Neutrophil (primary cell): ENCODE results near the gene ARMC5.

Source experiments
- H3K27ac ChIP-seq: fragments of 200-600 bp; sonication (generic); 2 replicates; pipeline ENCODE4 v1.5.1; 2016; ENCODE audit warnings: mild to moderate bottlenecking, moderate library complexity
- H3K27me3 ChIP-seq: fragments of 200-600 bp; sonication (generic); 2 replicates; pipeline ENCODE4 v1.6.0; 2016; ENCODE audit warnings: mild to moderate bottlenecking
- H3K36me3 ChIP-seq: fragments of 200-600 bp; sonication (generic); 2 replicates; pipeline ENCODE4 v1.5.1; 2017
- H3K4me1 ChIP-seq, 2 experiments: fragments of 200-600 bp in 1 of 2; sonication (generic) in 1 of 2; 1 replicate in 1 of 2; 2 replicates in 1 of 2; pipeline versions ENCODE4 v1.5.1 to v1.6.1; 2013 to 2016; ENCODE audit warnings: low read depth in 1 of 2, low read length in 1 of 2, mild to moderate bottlenecking in 1 of 2, moderate library complexity in 1 of 2; ENCODE audit not compliant: control insufficient read depth in 1 of 2, insufficient read depth in 1 of 2
- H3K4me3 ChIP-seq, 2 experiments: fragments of 200-600 bp in 1 of 2; sonication (generic) in 1 of 2; 1 replicate in 1 of 2; 2 replicates in 1 of 2; pipeline ENCODE4 v1.5.1; 2013 to 2016; ENCODE audit warnings: low read depth in 1 of 2, low read length in 1 of 2, mild to moderate bottlenecking in 1 of 2, moderate library complexity in 1 of 2
- H3K9me3 ChIP-seq: fragments of 200-600 bp; sonication (generic); 2 replicates; pipeline ENCODE4 v1.5.1; 2016
- TF ChIP-seq, protein P1 (sequence below): fragments of 200-600 bp; sonication (generic); IDR thresholded peaks from 2 replicates; pipeline ENCODE4 v1.5.1; 2016; ENCODE audit warnings: antibody characterized with exemption

ARMC5 gene

DNA sequence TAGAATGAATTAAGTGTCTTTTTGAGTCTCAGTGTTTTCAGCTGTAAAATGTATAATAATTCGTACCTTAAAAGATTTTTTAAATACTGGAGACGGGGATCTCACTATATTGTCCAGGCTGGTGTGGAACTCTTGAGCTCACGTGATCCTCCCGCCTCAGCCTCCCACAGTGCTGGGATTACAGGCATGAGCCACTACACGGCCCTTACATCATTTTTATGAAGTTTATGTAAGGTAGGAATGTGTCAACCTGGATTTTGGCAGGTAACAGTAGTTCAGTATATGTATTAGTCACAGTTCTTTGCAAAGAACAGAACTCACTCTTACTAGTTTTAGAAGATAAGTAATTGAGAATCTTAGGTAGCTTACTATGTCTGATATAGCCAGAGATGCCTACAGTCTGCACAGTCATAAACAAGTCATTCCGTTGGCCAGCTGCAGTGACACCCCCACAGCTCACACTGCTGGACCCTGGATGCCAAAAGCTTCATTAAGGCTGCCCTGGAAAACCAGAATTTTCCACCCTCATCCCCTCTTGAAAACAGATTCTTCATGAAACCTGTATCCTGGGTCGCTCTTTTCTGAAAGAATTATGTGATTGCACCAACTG, 30.6 kb upstream of the ARMC5 start:
- Histone ChIP-seq H3K27ac (no peak overlapping the region), H3K4me1 (peaks cover 0 to 5% of the 10 kb centered on the region in 2 experiments), H3K36me3 (no peaks in the 10 kb centered on the region), H3K9me3 (no peaks in the 10 kb centered on the region), H3K27me3 (peaks cover 16% of the 10 kb centered on the region), H3K4me3 (no peak overlapping the region)
- TF ChIP-seq, protein P1, sequence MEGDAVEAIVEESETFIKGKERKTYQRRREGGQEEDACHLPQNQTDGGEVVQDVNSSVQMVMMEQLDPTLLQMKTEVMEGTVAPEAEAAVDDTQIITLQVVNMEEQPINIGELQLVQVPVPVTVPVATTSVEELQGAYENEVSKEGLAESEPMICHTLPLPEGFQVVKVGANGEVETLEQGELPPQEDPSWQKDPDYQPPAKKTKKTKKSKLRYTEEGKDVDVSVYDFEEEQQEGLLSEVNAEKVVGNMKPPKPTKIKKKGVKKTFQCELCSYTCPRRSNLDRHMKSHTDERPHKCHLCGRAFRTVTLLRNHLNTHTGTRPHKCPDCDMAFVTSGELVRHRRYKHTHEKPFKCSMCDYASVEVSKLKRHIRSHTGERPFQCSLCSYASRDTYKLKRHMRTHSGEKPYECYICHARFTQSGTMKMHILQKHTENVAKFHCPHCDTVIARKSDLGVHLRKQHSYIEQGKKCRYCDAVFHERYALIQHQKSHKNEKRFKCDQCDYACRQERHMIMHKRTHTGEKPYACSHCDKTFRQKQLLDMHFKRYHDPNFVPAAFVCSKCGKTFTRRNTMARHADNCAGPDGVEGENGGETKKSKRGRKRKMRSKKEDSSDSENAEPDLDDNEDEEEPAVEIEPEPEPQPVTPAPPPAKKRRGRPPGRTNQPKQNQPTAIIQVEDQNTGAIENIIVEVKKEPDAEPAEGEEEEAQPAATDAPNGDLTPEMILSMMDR: no peak

DNA sequence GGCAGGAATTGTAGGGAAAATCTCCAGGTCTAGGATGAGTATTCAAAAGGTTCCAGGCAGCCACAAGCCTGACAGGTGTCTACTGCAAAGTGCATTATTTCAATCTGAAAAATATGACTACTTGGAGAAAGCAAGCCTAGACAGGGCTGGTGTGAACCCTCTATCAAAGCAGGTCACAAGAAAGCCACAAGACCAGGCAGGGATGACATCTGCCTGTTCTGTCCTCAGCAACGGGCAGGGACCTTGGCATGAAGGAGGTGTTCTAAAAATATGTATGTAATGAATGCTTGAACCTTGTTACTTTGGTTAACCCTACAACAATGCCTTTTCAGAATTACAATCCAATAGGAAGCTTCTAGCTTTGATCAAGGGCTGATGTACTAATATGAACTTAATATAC, 30.0 kb upstream of the ARMC5 start:
- Histone ChIP-seq H3K36me3 (no peaks in the 10 kb centered on the region), H3K4me3 (no peak overlapping the region), H3K27ac (no peak overlapping the region), H3K4me1 (peaks cover 0 to 5% of the 10 kb centered on the region in 2 experiments), H3K9me3 (no peaks in the 10 kb centered on the region), H3K27me3 (peaks cover 16% of the 10 kb centered on the region)
- TF ChIP-seq, protein P1: no peak

DNA sequence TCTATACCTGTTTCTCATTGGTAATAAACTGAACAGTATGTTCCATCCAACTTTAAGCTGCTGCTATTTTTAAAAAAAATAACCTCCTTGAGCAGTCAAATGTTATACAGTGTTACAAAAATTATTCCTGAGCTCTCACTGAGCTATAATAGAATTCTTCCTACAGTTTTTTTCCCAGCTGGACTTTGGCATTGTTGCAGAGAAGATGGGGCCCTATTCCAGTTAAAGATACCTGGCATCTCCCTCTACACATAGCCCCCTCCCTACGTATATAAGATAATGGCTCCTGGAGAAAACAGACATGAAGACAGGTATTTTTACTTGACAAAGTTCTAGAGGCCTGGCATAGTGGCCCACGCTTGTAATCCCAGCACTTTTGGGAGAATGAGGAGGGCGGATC, 29.5 kb upstream of the ARMC5 start:
- Histone ChIP-seq H3K27ac (no peak overlapping the region), H3K4me3 (no peak overlapping the region), H3K27me3 (peaks cover 16% of the 10 kb centered on the region), H3K4me1 (peaks cover 0 to 5% of the 10 kb centered on the region in 2 experiments), H3K9me3 (no peaks in the 10 kb centered on the region), H3K36me3 (no peaks in the 10 kb centered on the region)
- TF ChIP-seq, protein P1: no peak

DNA sequence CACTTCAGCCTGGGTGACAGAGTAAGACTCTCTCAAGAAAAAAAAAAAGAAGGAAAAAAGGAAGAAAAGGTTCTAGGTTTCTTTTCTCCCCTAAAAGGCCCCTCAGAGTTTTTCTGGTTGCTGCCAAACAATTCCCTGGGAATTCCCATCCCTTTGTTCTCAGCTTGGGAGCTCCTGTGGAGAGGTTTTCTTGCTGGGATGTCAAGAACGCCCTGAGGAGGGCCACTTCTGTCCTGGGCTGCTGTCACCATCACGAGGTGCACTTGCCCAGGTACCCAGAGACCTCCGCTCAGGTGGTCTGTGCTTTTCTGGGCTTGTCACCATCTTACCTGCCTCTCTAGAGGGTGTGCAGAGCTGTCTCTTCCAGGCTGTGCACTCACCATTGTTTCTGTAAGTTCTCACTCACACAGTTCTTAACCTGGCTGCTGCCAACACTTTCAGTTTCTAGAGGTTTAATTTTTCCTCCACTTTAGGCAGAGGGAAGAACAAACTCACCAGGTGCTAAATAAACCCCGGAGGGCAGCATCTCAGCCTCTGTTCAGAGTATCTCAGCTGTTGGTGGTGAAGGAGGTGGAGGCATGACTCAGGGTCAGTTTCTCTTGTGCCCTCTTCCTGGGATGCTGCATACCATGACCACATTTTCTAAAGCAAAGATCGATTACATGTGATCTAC, 28.8 kb upstream of the ARMC5 start:
- Histone ChIP-seq H3K4me3 (no peak overlapping the region), H3K27me3 (peaks cover 16% of the 10 kb centered on the region), H3K27ac (no peak overlapping the region), H3K4me1 (peaks cover 0 to 5% of the 10 kb centered on the region in 2 experiments), H3K9me3 (no peaks in the 10 kb centered on the region), H3K36me3 (no peaks in the 10 kb centered on the region)
- TF ChIP-seq, protein P1: no peak

DNA sequence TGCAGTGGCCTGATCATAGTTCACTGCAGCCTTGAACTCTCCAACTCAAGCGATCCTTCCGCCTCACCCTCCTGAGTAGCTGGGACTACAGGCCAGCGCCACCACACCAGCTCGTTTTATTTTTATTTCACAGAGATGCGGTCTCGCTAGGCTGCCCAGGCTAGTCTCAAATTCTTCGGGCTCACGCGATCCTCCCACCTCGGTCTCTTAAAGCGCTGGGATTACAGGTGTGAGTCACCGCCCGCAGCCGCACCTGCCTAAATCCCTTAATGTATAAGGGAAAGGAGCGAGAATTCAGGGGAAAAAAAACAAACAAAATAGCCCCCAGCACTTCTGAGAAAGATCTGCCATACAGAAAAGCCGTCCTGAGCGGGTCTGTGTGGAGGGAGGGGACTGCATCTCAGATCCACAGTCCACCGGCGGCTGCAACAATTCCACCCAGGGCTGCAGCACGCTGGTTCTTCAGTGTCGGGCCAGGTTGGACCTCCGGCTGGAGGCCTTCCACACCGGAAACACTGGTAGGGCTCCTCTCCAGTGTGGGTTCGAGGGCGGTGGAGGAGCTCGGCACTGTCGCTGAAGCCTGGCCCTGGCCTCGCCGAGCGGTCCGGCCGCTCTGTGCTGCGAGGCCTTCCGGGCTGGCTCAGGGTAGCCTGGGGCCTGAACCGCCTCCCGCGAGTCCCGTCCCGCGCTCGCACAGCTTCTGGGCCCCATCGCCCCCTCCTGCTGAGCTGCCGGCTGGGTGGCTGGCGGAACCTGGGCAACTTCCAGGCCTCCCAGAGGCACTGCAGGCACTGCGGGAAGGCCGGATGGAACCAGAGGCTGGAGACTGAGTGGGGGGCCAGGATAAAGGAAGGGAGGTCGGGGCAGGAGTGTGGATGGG, 23.7 kb upstream of the ARMC5 start:
- TF ChIP-seq, protein P1: no peak
- H3K4me1 ChIP-seq: no peaks in the 10 kb centered on the region
- H3K27me3 ChIP-seq: no peaks in the 10 kb centered on the region
- no peaks in the 10 kb centered on the region for H3K9me3 ChIP-seq
- H3K36me3 ChIP-seq: no peaks in the 10 kb centered on the region
- no peak overlapping the region for H3K4me3 ChIP-seq
- no peak overlapping the region for H3K27ac ChIP-seq
